Psoas muscle (tissue), 8 donors: ENCODE results near the gene SGMS1. TPM values are rescaled to one million over a fixed set of nuclear protein-coding genes. Genes with fewer than 3 reads are reported as not detected.
A peak's percentile ranks its signal among the peaks of the same experiment; 100 is the strongest.

ENCODE experiments used
- ATAC-seq, 4 donors: fragments of 200-7000 bp; cut with Tn5 transposase; one replicate each; pipeline ENCODE4 v1.9.1; 2020; ENCODE audit warnings: moderate library complexity in 3 of 4, mild to moderate bottlenecking in 2 of 4
- DNase-seq, 2 donors: peaks; one replicate each; pipeline ENCODE4 v3.0.0-alpha.2; 2020
- H3K27ac ChIP-seq: fragments of 200-600 bp; one replicate; pipeline ENCODE4 v1.8.0; 2022
- H3K27me3 ChIP-seq, 3 donors: fragments of 200-600 bp in 1 of 3; one replicate each; pipeline versions ENCODE4 v1.6.1 to v1.8.0; 2013 to 2022; ENCODE audit warnings: low read length in 2 of 3, mild to moderate bottlenecking in 2 of 3, moderate library complexity in 1 of 3; ENCODE audit not compliant: insufficient read depth in 3 of 3
- H3K36me3 ChIP-seq, 2 donors: fragments of 200-600 bp in 1 of 2; one replicate each; pipeline versions ENCODE4 v1.6.1 to v1.8.0; 2013 to 2022; ENCODE audit warnings: low read depth in 1 of 2, mild to moderate bottlenecking in 1 of 2, moderate library complexity in 1 of 2; ENCODE audit not compliant: insufficient read depth in 1 of 2
- H3K4me1 ChIP-seq: fragments of 200-600 bp; one replicate; pipeline ENCODE4 v1.8.0; 2022
- H3K4me3 ChIP-seq: fragments of 200-600 bp; one replicate; pipeline ENCODE4 v1.8.0; 2022; ENCODE audit warnings: mild to moderate bottlenecking
- H3K9me3 ChIP-seq: fragments of 200-600 bp; one replicate; pipeline ENCODE4 v1.8.0; 2022
- CTCF ChIP-seq: fragments of 200-600 bp; IDR thresholded peaks from one replicate; pipeline ENCODE4 v1.8.0; 2022; ENCODE audit warnings: antibody characterized with exemption
- WGBS, 3 donors: extraction: QIAGEN DNeasy Blood & Tissue Kit; methylation state at CpG; one replicate each; pipeline versions ENCODE4 v1.1.6 to v1.1.7; 2013; 5-methylcytosine and 5-hydroxymethylcytosine counted together
- intact Hi-C, 2 donors: fragments of 100-400 bp; cut with DNase I; formaldehyde crosslinking; loops; one replicate each; pipeline versions ENCODE4 v1.11.0 to v1.14.2; 2022
- polyA plus RNA-seq, 3 donors: library from polyadenylated mRNA; stranded (reverse); fragments of 200-250 nt; gene quantifications; one replicate each; pipeline ENCODE4 v1.2.3, GENCODE V29; 2013
- total RNA-seq, 4 donors: library from RNA; stranded (reverse); fragmentation: NEBNext Ultra II Directional in 2 of 4; extraction: Animal tissue kit (Norgen Biotek cat#: 25700) in 2 of 4; gene quantifications; one replicate each; pipeline versions ENCODE4 v1.2.1 to v1.2.4, GENCODE V29; 2021 to 2023
- donor health status: healthy with polysubstance abuse.
- donor health status: DM: no; HTN: no; CAD: no; lungs with moderate emphysema.
- donor health status: Bipolar disorder and iron deficiency.
- donor health status: healthy.
- donor health status: DM: yes; HTN: yes; CAD: no.
- donor health status: DM: no; HTN: no; CAD: no.
- donor health status: DM: no; HTN: no; CAD: no.
- donor health status: DM: yes; HTN: yes; CAD: no.

The SGMS1 gene
- total and polyA plus RNA-seq, 7 donors = 6.2 to 16.7 (median 11.3) TPM

- intact Hi-C loops = no loop called here
- peak; percentile 41 to 79 (median 76) for ATAC-seq
- Histone ChIP-seq H3K9me3 (no peaks in the 10 kb centered on the region), H3K27me3 (no peaks in the 10 kb centered on the region), H3K4me1 (peaks cover 40% of the 10 kb centered on the region), H3K4me3 (no peak overlapping the region), H3K36me3 (peaks cover 0 to 2% of the 10 kb centered on the region in 2 donors), H3K27ac (no peak overlapping the region)
- 28 to 85% (median 71%) methylated on average over 1 of the region's 1 CpG for WGBS, 3 donors
- TF ChIP-seq CTCF = no peak
- no peak for DNase-seq
Observed at GRCh38 chr10:50395271-50395670, 228.5 kb downstream of the SGMS1 start.

- H3K4me1 ChIP-seq = peaks cover 40% of the 10 kb centered on the region
- H3K27ac ChIP-seq = no peak overlapping the region
- 57 to 69% (median 60%) methylated on average over 3 of the region's 3 CpGs for WGBS, 3 donors
Observed at GRCh38 chr10:50394832-50395231, 228.9 kb downstream of the SGMS1 start.

DNA sequence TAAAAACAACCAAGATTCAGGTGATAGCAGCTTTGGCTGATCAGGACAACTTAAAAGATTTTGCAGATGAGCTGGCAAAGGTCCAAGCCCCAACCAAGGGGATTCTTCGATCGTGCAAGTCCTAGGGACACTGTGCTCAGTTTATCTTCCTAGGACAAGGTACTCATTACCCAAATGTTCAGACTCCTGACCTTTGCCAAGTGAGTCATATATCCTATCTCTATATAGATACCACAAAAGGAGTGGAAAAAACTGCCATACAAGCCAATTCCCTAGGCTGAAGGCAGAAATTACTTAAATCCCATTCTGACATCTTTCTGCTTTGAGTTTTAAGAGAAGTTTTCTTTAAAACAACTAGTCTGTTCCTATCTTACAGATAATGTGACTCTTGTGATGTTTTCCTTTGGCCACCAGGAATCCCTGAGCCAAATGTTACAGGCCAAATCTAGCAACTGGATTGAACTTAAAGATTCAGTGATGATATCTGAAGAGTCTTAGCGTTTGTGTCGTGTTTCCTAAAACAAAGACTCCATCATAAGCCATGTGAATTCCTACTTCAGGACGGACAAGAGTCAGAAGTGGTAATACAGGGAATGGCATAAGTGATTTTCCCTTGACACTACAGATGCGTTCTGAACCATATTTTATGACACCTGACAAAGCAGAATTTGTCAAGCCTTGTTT is 229.8 kb downstream of the SGMS1 start:
- no peak overlapping the region for H3K4me3 ChIP-seq
- WGBS, 3 donors = 76 to 81% (median 79%) methylated on average over 6 of the region's 6 CpGs
- peaks cover 39% of the 10 kb centered on the region for H3K4me1 ChIP-seq
- no peak for TF ChIP-seq CTCF
- ATAC-seq (peak in 1 of 4 donors; percentile 32), DNase-seq (no peak)
- H3K9me3 ChIP-seq = no peaks in the 10 kb centered on the region
- H3K27ac ChIP-seq = no peak overlapping the region
- H3K36me3 ChIP-seq = peaks cover 0 to 2% of the 10 kb centered on the region in 2 donors
- intact Hi-C loops = no loop called here
- no peaks in the 10 kb centered on the region for H3K27me3 ChIP-seq

More at GRCh38 chr10:50394832-50395231, 228.9 kb downstream of the SGMS1 start:
- TF ChIP-seq CTCF = no peak
- no peaks in the 10 kb centered on the region for H3K27me3 ChIP-seq
- intact Hi-C loops = no loop called here
- H3K4me3 ChIP-seq = no peak overlapping the region
- DNase-seq = no peak
- ATAC-seq = no peak
- no peaks in the 10 kb centered on the region for H3K9me3 ChIP-seq
- H3K36me3 ChIP-seq = peaks cover 0 to 2% of the 10 kb centered on the region in 2 donors

GRCh38 chr10:50392966-50393718 is 230.6 kb downstream of the SGMS1 start:
- intact Hi-C loops = no loop called here
- no peak for ATAC-seq
- Histone ChIP-seq H3K4me1 (peaks cover 31% of the 10 kb centered on the region), H3K27me3 (no peaks in the 10 kb centered on the region), H3K27ac (no peak overlapping the region), H3K36me3 (peaks cover 0 to 2% of the 10 kb centered on the region in 2 donors), H3K9me3 (no peaks in the 10 kb centered on the region), H3K4me3 (no peak overlapping the region)
- DNase-seq = no peak
- no peak for TF ChIP-seq CTCF
- 86 to 96% (median 93%) methylated on average over 6 of the region's 6 CpGs for WGBS, 3 donors
